GM10847 (cell line): Measurements from ENCODE around the gene SMIM1.
A peak's percentile ranks its signal among the peaks of the same experiment; 100 is the strongest.

ENCODE experiments used
- POLR2A ChIP-seq: IDR thresholded peaks from 2 replicates; pipeline ENCODE4 v1.6.1; 2011; ENCODE audit not compliant: insufficient read length; ENCODE audit errors: extremely low read depth

The SMIM1 gene

GRCh38 chr1:3767328-3767925 lies 5.1 kb upstream of the SMIM1 start:
- TF ChIP-seq POLR2A = no peak

- TF ChIP-seq POLR2A = no peak
Observed at GRCh38 chr1:3768811-3769390, 3.6 kb upstream of the SMIM1 start.

- TF ChIP-seq POLR2A = no peak
Observed at GRCh38 chr1:3770047-3770765, 2.3 kb upstream of the SMIM1 start.

- TF ChIP-seq POLR2A = no peak
Observed at GRCh38 chr1:3771108-3772026, 1.2 kb upstream of the SMIM1 start.

GRCh38 chr1:3772027-3772714 lies 378 bp upstream of the SMIM1 start:
- TF ChIP-seq POLR2A = peak; percentile 35

- TF ChIP-seq POLR2A = no peak
Observed at GRCh38 chr1:3773572-3774275, 1.2 kb downstream of the SMIM1 start.

GRCh38 chr1:3774276-3774945 lies 1.9 kb downstream of the SMIM1 start:
- TF ChIP-seq POLR2A = no peak

GRCh38 chr1:3774946-3775489 lies 2.5 kb downstream of the SMIM1 start:
- no peak for TF ChIP-seq POLR2A

GRCh38 chr1:3775490-3776230 lies 3.1 kb downstream of the SMIM1 start:
- no peak for TF ChIP-seq POLR2A

- no peak for TF ChIP-seq POLR2A
Observed at GRCh38 chr1:3776231-3776961, 3.8 kb downstream of the SMIM1 start.

GRCh38 chr1:3777078-3777547 lies 4.6 kb downstream of the SMIM1 start:
- no peak for TF ChIP-seq POLR2A
